GM12878 (cell line): Measurements from ENCODE around the gene ARPP21. TPM values are rescaled to one million over a fixed set of nuclear protein-coding genes. Genes with fewer than 3 reads are reported as not detected.

ENCODE experiments used
- ATAC-seq: fragments of 200-7000 bp; cut with Tn5 transposase; 3 replicates; pipeline ENCODE4 v1.9.1; 2020; ENCODE audit warnings: mild to moderate bottlenecking, moderate library complexity
- BruUV-seq: library from RNA; stranded (reverse); fragments of 400-500 nt; replicated peaks from 2 replicates; lab custom pipeline; 2021; lab: Mats Ljungman, UMichigan
- CTCF ChIA-PET: fragments of 300-600 bp; sonication (Branson Sonifier 250); formaldehyde crosslinking; extraction: SDS; loops from one replicate; lab custom pipeline; 2021; ENCODE audit warnings: inconsistent platforms; lab: Yijun Ruan, JAX
- POLR2A ChIA-PET: fragments of 350-600 bp; formaldehyde crosslinking; extraction: SDS; loops from one replicate; lab custom pipeline; 2021; ENCODE audit warnings: inconsistent platforms; lab: Charles Lee
- RAD21 ChIA-PET: fragments of 300-600 bp; sonication (Branson Sonifier 250); formaldehyde crosslinking; loops from one replicate; lab custom pipeline; 2023; ENCODE audit warnings: antibody characterized with exemption; ENCODE audit not compliant: unreplicated experiment; lab: Charles Lee
- SMC1A ChIA-PET: fragments of 300-600 bp; sonication (Branson Sonifier 250); formaldehyde crosslinking; loops from one replicate; lab custom pipeline; 2023; ENCODE audit not compliant: unreplicated experiment, uncharacterized antibody; lab: Charles Lee
- DNase-seq: peaks from one replicate; pipeline ENCODE4 v3.0.0-alpha.2; 2011; ENCODE audit warnings: low read depth, low spot score
- FAIRE-seq: peaks from 3 replicates; lab custom pipeline; 2011; peaks lifted over from hg19 to GRCh38; lab: Jason Lieb, UNC
- H2AFZ ChIP-seq: 2 replicates; pipeline ENCODE4 v1.6.0; 2011; ENCODE audit warnings: low read depth, low read length, control low read depth; ENCODE audit not compliant: control insufficient read depth
- H3K27ac ChIP-seq: 2 replicates; pipeline ENCODE4 v1.5.1; 2011; ENCODE audit warnings: control low read depth; ENCODE audit not compliant: control insufficient read depth, insufficient read depth
- H3K27me3 ChIP-seq, 2 experiments: replicated peaks in 1 of 2; 2 replicates each; pipeline versions ENCODE4 v1.6.0 to v1.6.1; 2011; ENCODE audit warnings: low read length in 1 of 2; ENCODE audit not compliant: control insufficient read depth in 2 of 2, insufficient read depth in 2 of 2
- H3K36me3 ChIP-seq, 2 experiments: 2 replicates each; pipeline ENCODE4 v1.5.1; 2011; ENCODE audit warnings: low read length in 1 of 2; ENCODE audit not compliant: control insufficient read depth in 2 of 2, insufficient read depth in 2 of 2
- H3K4me1 ChIP-seq: 2 replicates; pipeline ENCODE4 v1.6.1; 2011; ENCODE audit warnings: mild to moderate bottlenecking, low read length, moderate library complexity, mixed read lengths; ENCODE audit not compliant: control insufficient read depth, insufficient read depth
- H3K4me2 ChIP-seq: 2 replicates; pipeline ENCODE4 v1.6.0; 2011; ENCODE audit warnings: control low read depth; ENCODE audit not compliant: control insufficient read depth, insufficient read depth
- H3K4me3 ChIP-seq: fragments of 200-600 bp; sonication (generic); 2 replicates; pipeline ENCODE4 v1.5.1; 2016
- H3K79me2 ChIP-seq: 2 replicates; pipeline ENCODE4 v1.6.0; 2011; ENCODE audit warnings: low read length; ENCODE audit not compliant: control insufficient read depth, insufficient read depth
- H3K9ac ChIP-seq: 2 replicates; pipeline ENCODE4 v1.8.0; 2011; ENCODE audit warnings: low read length, control low read depth, mixed read lengths; ENCODE audit not compliant: control insufficient read depth, insufficient read depth
- H3K9me3 ChIP-seq: replicated peaks from 3 replicates; pipeline ENCODE4 v1.5.1; 2011; ENCODE audit warnings: mild to moderate bottlenecking, low read length; ENCODE audit not compliant: control insufficient read depth, insufficient read depth
- H4K20me1 ChIP-seq: 2 replicates; pipeline ENCODE4 v1.6.0; 2011; ENCODE audit not compliant: control insufficient read depth, insufficient read depth
- BCL3 ChIP-seq: IDR thresholded peaks from 2 replicates; pipeline ENCODE4 v1.6.1; 2011; ENCODE audit warnings: borderline replicate concordance, low read depth, mild to moderate bottlenecking, moderate library complexity, low read length; ENCODE audit not compliant: insufficient read depth, poor library complexity, severe bottlenecking
- CBX3 ChIP-seq: fragments of 200-600 bp; sonication (generic); IDR thresholded peaks from 2 replicates; pipeline ENCODE4 v1.6.1; 2016; ENCODE audit warnings: low read depth, borderline replicate concordance
- CEBPB ChIP-seq, 2 experiments: fragments of 150-350 bp in 1 of 2; IDR thresholded peaks; 2 replicates each; pipeline ENCODE4 v1.6.1; 2012 to 2014; ENCODE audit warnings: low read depth in 2 of 2, low read length in 2 of 2, borderline replicate concordance in 1 of 2, inconsistent platforms in 1 of 2
- CHD4 ChIP-seq: fragments of 200-600 bp; sonication (generic); IDR thresholded peaks from 2 replicates; pipeline ENCODE4 v1.6.1; 2016; ENCODE audit warnings: mild to moderate bottlenecking
- EGR1 ChIP-seq, 2 experiments: IDR thresholded peaks; 1 replicate in 1 of 2; 2 replicates in 1 of 2; pipeline ENCODE4 v1.6.1; 2011 to 2012; ENCODE audit warnings: low read depth in 2 of 2, low read length in 2 of 2, borderline replicate concordance in 1 of 2, mild to moderate bottlenecking in 1 of 2, moderate library complexity in 1 of 2
- IKZF2 ChIP-seq, 2 experiments: fragments of 450-650 bp; IDR thresholded peaks; 2 replicates each; pipeline ENCODE4 v1.6.1; 2017; ENCODE audit warnings: mild to moderate bottlenecking in 2 of 2, moderate library complexity in 2 of 2
- IRF5 ChIP-seq: fragments of 450-650 bp; IDR thresholded peaks from 2 replicates; pipeline ENCODE4 v1.6.1; 2017; ENCODE audit warnings: borderline replicate concordance
- LARP7 ChIP-seq: fragments of 450-650 bp; IDR thresholded peaks from 2 replicates; pipeline ENCODE4 v1.6.1; 2017; ENCODE audit warnings: mild to moderate bottlenecking
- NKRF ChIP-seq: fragments of 450-650 bp; conservative IDR thresholded peaks from 2 replicates; pipeline ENCODE4 v1.6.1; 2017; ENCODE audit warnings: mild to moderate bottlenecking, moderate library complexity
- RFX5 ChIP-seq: IDR thresholded peaks from 2 replicates; pipeline ENCODE4 v1.6.1; 2011; ENCODE audit warnings: low read depth, low read length, improper control_type of control experiment
- RUNX3 ChIP-seq: IDR thresholded peaks from 2 replicates; pipeline ENCODE4 v1.6.1; 2012; ENCODE audit warnings: low read length, inconsistent platforms
- SRF ChIP-seq, 2 experiments: IDR thresholded peaks; 2 replicates each; pipeline ENCODE4 v1.6.1; 2011; ENCODE audit warnings: low read depth in 2 of 2, low read length in 2 of 2, mild to moderate bottlenecking in 1 of 2, moderate library complexity in 1 of 2
- SUPT20H ChIP-seq: IDR thresholded peaks from 2 replicates; pipeline ENCODE4 v1.6.1; 2011; ENCODE audit warnings: low read depth, mild to moderate bottlenecking, low read length, moderate library complexity, borderline replicate concordance; ENCODE audit not compliant: control insufficient read depth
- TBL1XR1 ChIP-seq: IDR thresholded peaks from 2 replicates; pipeline ENCODE4 v1.6.1; 2012; ENCODE audit warnings: low read depth, low read length, improper control_type of control experiment
- ZNF24 ChIP-seq: fragments of 450-650 bp; IDR thresholded peaks from 2 replicates; pipeline ENCODE4 v1.6.1; 2017; ENCODE audit warnings: antibody characterized with exemption, mild to moderate bottlenecking
- ZNF592 ChIP-seq: fragments of 450-650 bp; IDR thresholded peaks from 2 replicates; pipeline ENCODE4 v1.6.1; 2017; ENCODE audit warnings: mild to moderate bottlenecking, moderate library complexity
- WGBS: methylation state at CpG from one replicate; pipeline ENCODE4 v1.1.6; 2016; ENCODE audit warnings: low lambda C conversion rate; ENCODE audit not compliant: insufficient replicate concordance, insufficient coverage; ENCODE audit errors: missing lambda C conversion rate; 5-methylcytosine and 5-hydroxymethylcytosine counted together
- in situ Hi-C: fragments of 300-500 bp; cut with MboI; formaldehyde crosslinking; loops from 9 replicates; pipeline ENCODE4 v1.14.3; 2018; ENCODE audit warnings: mixed read lengths
- intact Hi-C: fragments of 100-400 bp; cut with micrococcal nuclease; formaldehyde crosslinking; loops from one replicate; pipeline ENCODE4 v1.14.2; 2022; ENCODE audit not compliant: unreplicated experiment
- polyA plus RNA-seq, 11 experiments: library from polyadenylated mRNA; depleted of rRNA in 4 of 11; unstranded in 6 of 11; stranded (reverse) in 5 of 11; fragments of >200 nt; fragmentation: Nextera tagmentation in 4 of 11; fragmentation: Illumina TruSeq in 1 of 11; extraction: Ambion mirVana in 4 of 11; extraction: Trizol in 1 of 11; gene quantifications; 1 replicate in 1 of 11; 2 replicates in 10 of 11; pipeline versions ENCODE4 v1.2.1 to v1.2.3, GENCODE V29; 2011 to 2016; ENCODE audit warnings: inconsistent platforms in 2 of 11, missing spikeins in 2 of 11, low read depth in 1 of 11
- total RNA-seq, 4 experiments: library from RNA; depleted of rRNA in 3 of 4; stranded (reverse); fragments of >200 nt in 3 of 4; fragmentation: Illumina TruSeq in 1 of 4; extraction: Trizol in 1 of 4; gene quantifications; 2 replicates each; pipeline versions ENCODE4 v1.2.1 to v1.2.3, GENCODE V29; 2013 to 2021

ARPP21 gene
- total and polyA plus RNA-seq, 10 of the 15 experiments (the other 5 are each of a cell fraction or from before 2014, with no cell fraction given), result not detected

GRCh38 chr3:35773417-35773816, 134.1 kb downstream of the ARPP21 start:
- ATAC-seq (no peak), FAIRE-seq (no peak), DNase-seq (no peak)
- Histone ChIP-seq H3K4me2 (no peak overlapping the region), H2AFZ (no peak overlapping the region), H3K27me3 (no peaks in the 10 kb centered on the region), H3K27ac (no peak overlapping the region), H3K9me3 (no peaks in the 10 kb centered on the region), H3K9ac (no peak overlapping the region), H4K20me1 (no peaks in the 10 kb centered on the region), H3K79me2 (no peaks in the 10 kb centered on the region), H3K36me3 (no peaks in the 10 kb centered on the region), H3K4me3 (no peak overlapping the region), H3K4me1 (no peaks in the 10 kb centered on the region)
- WGBS, result 0% methylated on average over 1 of the region's 1 CpG
- in situ Hi-C loops, result no loop called here
- intact Hi-C loops, result no loop called here
- ChIA-PET POLR2A (no interaction called here), RAD21 (no interaction called here), SMC1A (interaction anchor here (1.2 to 1.7 kb wide), 2 partner anchors 9 to 135 kb away, joined by 4 read pairs; no protein-coding TSS in a partner anchor), CTCF (no interaction called here)
- BruUV-seq, result no TSS peak
- no peak for TF ChIP-seq CBX3
- TF ChIP-seq ZNF24, result no peak
- TF ChIP-seq NKRF, result no peak
- no peak for TF ChIP-seq IRF5
- TF ChIP-seq RFX5, result no peak
- TF ChIP-seq EGR1 (IDR thresholded peaks at IDR 0.05; ENCODE audit: borderline replicate concordance in 1 of 2, low read depth in 2 of 2, low read length in 2 of 2), result no peak
- TF ChIP-seq RUNX3, result no peak
- TF ChIP-seq LARP7, result no peak
- TF ChIP-seq ZNF592, result no peak
- no peak for TF ChIP-seq SUPT20H
- no peak for TF ChIP-seq CEBPB (IDR thresholded peaks at IDR 0.05; ENCODE audit: borderline replicate concordance in 1 of 2, low read depth in 2 of 2, low read length in 2 of 2)
- no peak for TF ChIP-seq CHD4
- no peak for TF ChIP-seq TBL1XR1
- TF ChIP-seq SRF (IDR thresholded peaks at IDR 0.05; ENCODE audit: low read depth in 2 of 2, low read length in 2 of 2), result no peak
- no peak for TF ChIP-seq BCL3
- TF ChIP-seq IKZF2 (IDR thresholded peaks at IDR 0.05), result no peak
